Sigmoid colon (tissue), 7 donors: ENCODE measurements around the gene DUOXA1. TPM values are rescaled to one million over a fixed set of nuclear protein-coding genes. Genes with fewer than 3 reads are reported as not detected.
A peak's percentile ranks its signal among the peaks of the same experiment; 100 is the strongest.

Experiments
- DNase-seq: peaks from one replicate; pipeline ENCODE4 v3.0.0-alpha.2; 2019
- H3K27ac ChIP-seq, 4 donors: fragments of 200-600 bp; sonication (generic); one replicate each; pipeline ENCODE4 v1.5.1; 2016 to 2019; ENCODE audit warnings: mild to moderate bottlenecking in 1 of 4
- H3K27me3 ChIP-seq, 3 donors: fragments of 200-600 bp; sonication (generic); one replicate each; pipeline ENCODE4 v1.5.1; 2019; ENCODE audit warnings: mild to moderate bottlenecking in 1 of 3
- H3K36me3 ChIP-seq, 4 donors: fragments of 200-600 bp; sonication (generic); one replicate each; pipeline ENCODE4 v1.5.1; 2016 to 2019
- H3K4me1 ChIP-seq, 4 donors: fragments of 200-600 bp; sonication (generic); one replicate each; pipeline ENCODE4 v1.5.1; 2017 to 2019
- H3K4me3 ChIP-seq, 4 donors: fragments of 200-600 bp; sonication (generic); one replicate each; pipeline ENCODE4 v1.5.1; 2017 to 2019; ENCODE audit warnings: mild to moderate bottlenecking in 2 of 4, moderate library complexity in 1 of 4
- H3K9me3 ChIP-seq, 4 donors: fragments of 200-600 bp in 3 of 4; sonication (generic) in 3 of 4; one replicate each; pipeline versions ENCODE4 v1.5.1 to v1.6.1; 2013 to 2019
- CTCF ChIP-seq, 4 experiments: fragments of 450-650 bp in 3 of 4; fragments of 200-600 bp in 1 of 4; IDR thresholded peaks; one replicate each; pipeline ENCODE4 v1.5.1; 2016 to 2019; ENCODE audit warnings: antibody characterized with exemption in 4 of 4, mild to moderate bottlenecking in 3 of 4, moderate library complexity in 2 of 4
- EP300 ChIP-seq, 4 donors: sonication (generic); formaldehyde crosslinking; IDR thresholded peaks; one replicate each; pipeline ENCODE4 v1.6.1; 2017; ENCODE audit warnings: antibody characterized with exemption in 4 of 4
- POLR2A ChIP-seq, 2 donors: fragments of 450-650 bp; IDR thresholded peaks; one replicate each; pipeline ENCODE4 v1.6.1; 2016; ENCODE audit warnings: antibody characterized with exemption in 2 of 2, mild to moderate bottlenecking in 2 of 2, moderate library complexity in 2 of 2
- POLR2AphosphoS5 ChIP-seq, 4 donors: sonication (generic); formaldehyde crosslinking; IDR thresholded peaks; one replicate each; pipeline ENCODE4 v1.6.1; 2017; ENCODE audit warnings: antibody characterized with exemption in 4 of 4
- WGBS, 2 donors: extraction: QIAGEN DNeasy Blood & Tissue Kit; methylation state at CpG; one replicate each; pipeline ENCODE4 v1.1.7; 2013; 5-methylcytosine and 5-hydroxymethylcytosine counted together
- intact Hi-C: fragments of 100-400 bp; cut with DNase I; formaldehyde crosslinking; loops from one replicate; pipeline ENCODE4 v1.15.1; 2023
- polyA plus RNA-seq, 3 donors: library from polyadenylated mRNA; stranded (reverse); fragments of 200-250 nt; gene quantifications; one replicate each; pipeline ENCODE4 v1.2.3, GENCODE V29; 2013
- total RNA-seq, 4 donors: library from RNA; depleted of rRNA; stranded (reverse); fragments of >200 nt; gene quantifications; one replicate each; pipeline ENCODE4 v1.1.0, GENCODE V29; 2016
- donor health status: healthy with polysubstance abuse.
- donor health status: Bipolar disorder and iron deficiency.
- donor health status: healthy.

Gene DUOXA1
- total and polyA plus RNA-seq, 7 donors, result 0.36 to 3.1 (median 1.7) TPM; not detected in 2

DNA sequence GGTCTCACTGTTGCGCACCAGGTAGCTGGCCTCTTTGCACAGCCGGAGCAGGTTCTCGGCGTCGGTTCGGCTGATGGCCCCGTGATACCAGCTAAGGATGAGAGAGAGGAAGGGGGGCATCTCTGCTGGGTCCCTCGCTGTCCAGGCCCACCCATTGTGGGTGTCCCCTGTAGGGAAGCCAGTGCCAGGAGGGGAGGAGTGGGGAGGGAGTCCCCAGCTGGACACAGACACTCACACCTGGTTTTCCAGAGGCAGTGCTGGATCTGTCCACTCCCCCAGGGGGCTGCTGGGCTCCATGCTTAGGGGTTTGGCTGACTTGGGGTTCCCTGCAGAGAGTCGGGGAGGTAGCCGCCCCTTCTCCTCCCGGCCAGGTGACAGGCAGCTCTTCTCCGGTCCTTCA lies 42.2 kb upstream of the DUOXA1 start:
- H3K27me3 ChIP-seq, result no peaks in the 10 kb centered on the region
- peaks cover 0 to 13% (median 3%) of the 10 kb centered on the region in 4 donors for H3K4me1 ChIP-seq
- H3K27ac ChIP-seq, result no peak overlapping the region
- WGBS, 2 donors, result 95 to 97% methylated on average over 12 of the region's 12 CpGs
- no peak overlapping the region for H3K4me3 ChIP-seq
- H3K36me3 ChIP-seq, result peaks cover 0 to 13% (median 0%) of the 10 kb centered on the region in 4 donors
- no peak for DNase-seq
- TF ChIP-seq EP300 (IDR thresholded peaks at IDR 0.05), result no peak
- TF ChIP-seq CTCF (IDR thresholded peaks at IDR 0.05), result no peak
- TF ChIP-seq POLR2AphosphoS5 (IDR thresholded peaks at IDR 0.05), result no peak
- no peak for TF ChIP-seq POLR2A (IDR thresholded peaks at IDR 0.05)
- no peaks in the 10 kb centered on the region for H3K9me3 ChIP-seq
- intact Hi-C loops, result no loop called here

GRCh38 chr15:45169608-45170480 lies 40.2 kb upstream of the DUOXA1 start:
- 75 to 80% methylated on average over 4 of the region's 4 CpGs for WGBS, 2 donors
- intact Hi-C loops, result loop anchor here (5.0 kb wide), 1 partner anchor 287 kb away; no protein-coding TSS in a partner anchor

DNA sequence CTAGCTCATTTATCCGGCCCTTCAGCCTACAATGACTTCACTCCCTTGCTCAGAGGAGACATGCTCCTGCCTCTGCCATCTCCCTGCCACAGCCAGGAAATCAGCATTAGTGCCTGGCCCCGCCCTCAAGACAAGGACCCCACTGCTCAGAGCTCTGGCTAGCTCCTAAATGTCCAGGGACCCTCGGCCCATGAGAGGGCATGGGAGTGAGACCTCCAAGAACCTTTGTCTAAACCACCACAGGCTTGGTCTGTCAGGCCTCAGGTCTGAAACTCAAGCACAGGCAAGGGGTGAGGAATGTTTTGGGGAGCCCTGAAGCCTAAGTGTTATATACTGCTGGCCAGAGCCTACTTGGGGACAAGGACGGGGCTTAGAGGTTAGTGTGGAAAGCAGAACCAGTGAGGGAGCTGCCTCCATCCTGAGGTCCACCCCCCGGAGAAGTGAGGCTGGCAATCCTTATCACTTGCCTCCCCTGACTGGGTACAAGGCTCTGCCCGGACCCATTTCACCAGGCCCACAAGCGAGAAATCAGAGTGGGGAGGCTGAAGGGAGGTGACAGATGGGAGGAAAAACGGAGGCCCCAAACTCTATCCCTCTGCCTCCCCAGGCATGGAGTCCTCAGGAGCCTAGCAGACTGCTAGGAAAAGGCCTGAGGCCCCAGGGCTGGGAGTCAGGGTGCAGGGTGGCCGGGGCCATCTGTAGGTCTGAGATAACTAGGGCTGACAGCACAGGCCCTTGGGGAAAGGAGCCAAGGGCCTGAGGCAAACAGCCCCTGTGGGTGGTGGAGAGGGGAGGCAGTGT lies 39.3 kb upstream of the DUOXA1 start:
- intact Hi-C loops, result loop anchor here (5.0 kb wide), 1 partner anchor 288 kb away; no protein-coding TSS in a partner anchor
- Histone ChIP-seq H3K4me1 (peaks cover 0 to 23% (median 16%) of the 10 kb centered on the region in 4 donors), H3K27me3 (no peaks in the 10 kb centered on the region), H3K36me3 (no peaks in the 10 kb centered on the region), H3K4me3 (no peak overlapping the region), H3K27ac (peak overlapping the region; percentile 20 to 99 (median 92)), H3K9me3 (no peaks in the 10 kb centered on the region)
- no peak for DNase-seq
- no peak for TF ChIP-seq EP300 (IDR thresholded peaks at IDR 0.05)
- no peak for TF ChIP-seq POLR2AphosphoS5 (IDR thresholded peaks at IDR 0.05)
- no peak for TF ChIP-seq POLR2A (IDR thresholded peaks at IDR 0.05)
- TF ChIP-seq CTCF (IDR thresholded peaks at IDR 0.05), result no peak
- WGBS, 2 donors, result 93 to 94% methylated on average over 9 of the region's 9 CpGs

More at GRCh38 chr15:45169608-45170480, 40.2 kb upstream of the DUOXA1 start:
- H3K4me3 ChIP-seq, result no peak overlapping the region
- peaks cover 0 to 23% (median 16%) of the 10 kb centered on the region in 4 donors for H3K4me1 ChIP-seq
- H3K36me3 ChIP-seq, result peaks cover 0 to 7% (median 0%) of the 10 kb centered on the region in 4 donors
- TF ChIP-seq CTCF (IDR thresholded peaks at IDR 0.05) (no peak), POLR2A (IDR thresholded peaks at IDR 0.05) (no peak), POLR2AphosphoS5 (IDR thresholded peaks at IDR 0.05) (no peak), EP300 (IDR thresholded peaks at IDR 0.05) (no peak)
- H3K27me3 ChIP-seq, result no peaks in the 10 kb centered on the region
- no peak for DNase-seq
- H3K9me3 ChIP-seq, result no peaks in the 10 kb centered on the region
- H3K27ac ChIP-seq, result peak overlapping the region; percentile 20 to 99 (median 92)

DNA sequence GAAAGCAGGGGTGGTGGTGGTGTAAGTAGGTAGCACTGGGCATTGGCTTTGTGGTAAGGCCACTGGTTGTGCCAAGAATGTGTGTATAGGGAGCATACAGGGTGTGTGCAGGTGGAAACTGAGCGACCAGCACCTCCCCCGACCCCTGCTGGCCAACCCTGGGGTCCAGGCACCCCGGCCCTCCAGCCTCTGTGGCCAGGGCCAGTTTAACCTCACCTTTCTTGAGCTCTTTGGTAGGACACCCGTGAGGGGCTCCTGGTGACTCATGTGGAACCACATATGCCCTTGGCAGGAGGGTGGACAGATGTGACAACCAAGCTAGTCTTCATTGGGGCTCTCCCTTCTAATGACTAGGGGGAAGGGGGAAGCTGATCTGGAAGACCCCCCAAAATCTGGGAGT lies 38.6 kb upstream of the DUOXA1 start:
- TF ChIP-seq EP300 (IDR thresholded peaks at IDR 0.05) (no peak), POLR2AphosphoS5 (IDR thresholded peaks at IDR 0.05) (no peak), CTCF (IDR thresholded peaks at IDR 0.05) (no peak), POLR2A (IDR thresholded peaks at IDR 0.05) (no peak)
- no peaks in the 10 kb centered on the region for H3K27me3 ChIP-seq
- H3K36me3 ChIP-seq, result no peaks in the 10 kb centered on the region
- no peak overlapping the region for H3K4me3 ChIP-seq
- peaks cover 0 to 24% (median 17%) of the 10 kb centered on the region in 4 donors for H3K4me1 ChIP-seq
- WGBS, 2 donors, result 90 to 94% methylated on average over 4 of the region's 4 CpGs
- no peaks in the 10 kb centered on the region for H3K9me3 ChIP-seq
- peak overlapping the region; percentile 90 to 99 (median 96) for H3K27ac ChIP-seq
- DNase-seq, result no peak
- intact Hi-C loops, result loop anchor here (5.0 kb wide), 1 partner anchor 289 kb away; no protein-coding TSS in a partner anchor
